ENCODE data around the gene DYRK4.

Gene DYRK4

GRCh38 chr12:4556735-4557530 is 5.1 kb upstream of the DYRK4 start:
- Histone ChIP-seq H3K4me1 (ENCODE audit: control insufficient read depth in 1 of 2, insufficient read depth in 1 of 2, low read depth in 1 of 2, low read length in 1 of 2) (peaks cover under 1 to 1% of the 10 kb centered on the region in 2 experiments), H3K9me3 (no peaks in the 10 kb centered on the region), H3K4me3 (ENCODE audit: low read depth in 1 of 2, low read length in 1 of 2) (no peak overlapping the region), H3K27ac (no peak overlapping the region), H3K27me3 (peaks cover 1% of the 10 kb centered on the region), H3K36me3 (peaks cover 41% of the 10 kb centered on the region)
- TF ChIP-seq CTCF (IDR thresholded peaks at IDR 0.05), result no peak

- peaks cover 6 to 7% of the 10 kb centered on the region in 2 experiments for H3K4me1 ChIP-seq (ENCODE audit: control insufficient read depth in 1 of 2, insufficient read depth in 1 of 2, low read depth in 1 of 2, low read length in 1 of 2)
- H3K9me3 ChIP-seq, result no peaks in the 10 kb centered on the region
- peaks cover 39% of the 10 kb centered on the region for H3K36me3 ChIP-seq
These were observed 4.4 kb upstream of the DYRK4 start for GRCh38 chr12:4557586-4557985.

GRCh38 chr12:4558171-4558570 is 3.8 kb upstream of the DYRK4 start:
- peaks cover 6 to 8% of the 10 kb centered on the region in 2 experiments for H3K4me1 ChIP-seq (ENCODE audit: control insufficient read depth in 1 of 2, insufficient read depth in 1 of 2, low read depth in 1 of 2, low read length in 1 of 2)
- H3K27ac ChIP-seq, result no peak overlapping the region
- H3K27me3 ChIP-seq, result peaks cover 14% of the 10 kb centered on the region
- H3K4me3 ChIP-seq (ENCODE audit: low read depth in 1 of 2, low read length in 1 of 2), result no peak overlapping the region
- H3K36me3 ChIP-seq, result peaks cover 33% of the 10 kb centered on the region
- no peaks in the 10 kb centered on the region for H3K9me3 ChIP-seq
- no peak for TF ChIP-seq CTCF (IDR thresholded peaks at IDR 0.05)

More at GRCh38 chr12:4557586-4557985, 4.4 kb upstream of the DYRK4 start:
- no peak for TF ChIP-seq CTCF (IDR thresholded peaks at IDR 0.05)
- Histone ChIP-seq H3K4me3 (ENCODE audit: low read depth in 1 of 2, low read length in 1 of 2) (no peak overlapping the region), H3K27ac (no peak overlapping the region), H3K27me3 (peaks cover 8% of the 10 kb centered on the region)

GRCh38 chr12:4563336-4563735 is 1.3 kb downstream of the DYRK4 start:
- Histone ChIP-seq H3K4me1 (ENCODE audit: control insufficient read depth in 1 of 2, insufficient read depth in 1 of 2, low read depth in 1 of 2, low read length in 1 of 2) (peaks cover 6 to 17% of the 10 kb centered on the region in 2 experiments), H3K36me3 (no peaks in the 10 kb centered on the region), H3K9me3 (no peaks in the 10 kb centered on the region), H3K27me3 (peaks cover 18% of the 10 kb centered on the region), H3K27ac (no peak overlapping the region), H3K4me3 (ENCODE audit: low read depth in 1 of 2, low read length in 1 of 2) (no peak overlapping the region)
- TF ChIP-seq CTCF (IDR thresholded peaks at IDR 0.05), result no peak

- Histone ChIP-seq H3K36me3 (no peaks in the 10 kb centered on the region), H3K4me3 (ENCODE audit: low read depth in 1 of 2, low read length in 1 of 2) (no peak overlapping the region), H3K27me3 (peaks cover 18% of the 10 kb centered on the region), H3K4me1 (ENCODE audit: control insufficient read depth in 1 of 2, insufficient read depth in 1 of 2, low read depth in 1 of 2, low read length in 1 of 2) (peaks cover 6 to 17% of the 10 kb centered on the region in 2 experiments), H3K27ac (no peak overlapping the region), H3K9me3 (no peaks in the 10 kb centered on the region)
- TF ChIP-seq CTCF (IDR thresholded peaks at IDR 0.05), result no peak
These were observed 2.8 kb downstream of the DYRK4 start for GRCh38 chr12:4564818-4565217.

Measured in neutrophil (primary cell).